Fibroblast of skin of back (primary cell): ENCODE measurements around the gene C22orf31. TPM values are rescaled to one million over a fixed set of nuclear protein-coding genes. Genes with fewer than 3 reads are reported as not detected.
"Not testable (repeated sequence)": the region's sequence is repeated elsewhere in the genome, so short reads cannot be mapped to it uniquely, and the experiment has no call there.

Experiments
- DNase-seq: peaks from one replicate; pipeline ENCODE4 v3.0.0-alpha.2; 2013
- polyA plus RNA-seq, 2 experiments: library from polyadenylated mRNA; unstranded; fragments of 120-200 nt; gene quantifications; one replicate each; pipeline ENCODE4 v1.2.1, GENCODE V29; 2013; ENCODE audit not compliant: insufficient read length in 2 of 2

C22orf31 gene
- not detected for polyA plus RNA-seq (2013, experiment 1 of 2; ENCODE audit: insufficient read length)
- not detected for polyA plus RNA-seq (2013, experiment 2 of 2; ENCODE audit: insufficient read length)

GRCh38 chr22:29061773-29062172 lies at the start of gene C22orf31:
C22orf31 (minus strand) TSS chr22:29061831; CDS start chr22:29061792, 39 bp downstream.
- no peak for DNase-seq

GRCh38 chr22:29110946-29111345 lies 49.3 kb upstream of the C22orf31 start:
- no peak for DNase-seq

- DNase-seq = no peak
Measured at GRCh38 chr22:29109822-29110221, 48.2 kb upstream of the C22orf31 start.

- peak; percentile 81 for DNase-seq
Measured at GRCh38 chr22:29108137-29108536, 46.5 kb upstream of the C22orf31 start.

GRCh38 chr22:29106839-29107238 lies 45.2 kb upstream of the C22orf31 start:
- DNase-seq = no peak

- no peak for DNase-seq
Measured at GRCh38 chr22:29105468-29105867, 43.8 kb upstream of the C22orf31 start.

- no peak for DNase-seq
Measured at GRCh38 chr22:29103121-29103520, 41.5 kb upstream of the C22orf31 start.

- DNase-seq = no peak
Measured at GRCh38 chr22:29102300-29102699, 40.7 kb upstream of the C22orf31 start.

GRCh38 chr22:29098296-29098695 lies 36.7 kb upstream of the C22orf31 start:
- DNase-seq = no peak

GRCh38 chr22:29096736-29097669 lies 35.4 kb upstream of the C22orf31 start:
- no peak for DNase-seq

GRCh38 chr22:29095459-29095858 lies 33.8 kb upstream of the C22orf31 start:
- no peak for DNase-seq

- DNase-seq = peak; percentile 86
Measured at GRCh38 chr22:29093501-29094300, 32.1 kb upstream of the C22orf31 start.

GRCh38 chr22:29093030-29093429 lies 31.4 kb upstream of the C22orf31 start:
- DNase-seq = no peak

GRCh38 chr22:29092243-29092642 lies 30.6 kb upstream of the C22orf31 start:
- DNase-seq = no peak

- DNase-seq = no peak
Measured at GRCh38 chr22:29090039-29090438, 28.4 kb upstream of the C22orf31 start.

GRCh38 chr22:29089507-29089906 lies 27.9 kb upstream of the C22orf31 start:
- DNase-seq = no peak

GRCh38 chr22:29088809-29089208 lies 27.2 kb upstream of the C22orf31 start:
- no peak for DNase-seq

- no peak for DNase-seq
Measured at GRCh38 chr22:29087012-29087411, 25.4 kb upstream of the C22orf31 start.

GRCh38 chr22:29083933-29084591 lies 22.4 kb upstream of the C22orf31 start:
- DNase-seq = no peak

GRCh38 chr22:29083576-29083932 lies 21.9 kb upstream of the C22orf31 start:
- not testable (repeated sequence) for DNase-seq

- no peak for DNase-seq
Measured at GRCh38 chr22:29082826-29083545, 21.4 kb upstream of the C22orf31 start.
